Endodermal cell (in vitro differentiated cells): ENCODE results near the gene TTC24. TPM values are rescaled to one million over a fixed set of nuclear protein-coding genes. Genes with fewer than 3 reads are reported as not detected.

Source experiments
- DNase-seq: peaks from one replicate; pipeline ENCODE4 v3.0.0-alpha.2; 2017
- H3K27ac ChIP-seq: 2 replicates; pipeline ENCODE4 v1.5.1; 2013; ENCODE audit warnings: mild to moderate bottlenecking, low read depth, low read length, moderate library complexity
- H3K27me3 ChIP-seq: 2 replicates; pipeline ENCODE4 v1.6.1; 2013; ENCODE audit warnings: mild to moderate bottlenecking, low read length, moderate library complexity; ENCODE audit not compliant: insufficient read depth, control insufficient read depth, poor library complexity, severe bottlenecking
- H3K36me3 ChIP-seq: 2 replicates; pipeline ENCODE4 v1.7.0; 2013; ENCODE audit warnings: mild to moderate bottlenecking, low read length, moderate library complexity; ENCODE audit not compliant: control insufficient read depth, insufficient read depth
- H3K4me1 ChIP-seq: one replicate; pipeline ENCODE4 v1.7.0; 2013; ENCODE audit warnings: low read length; ENCODE audit not compliant: control insufficient read depth, insufficient read depth
- H3K4me3 ChIP-seq: 2 replicates; pipeline ENCODE4 v1.5.1; 2013; ENCODE audit warnings: mild to moderate bottlenecking, low read length, moderate library complexity
- H3K9ac ChIP-seq: 2 replicates; pipeline ENCODE4 v1.6.1; 2013; ENCODE audit warnings: mild to moderate bottlenecking, low read length, moderate library complexity; ENCODE audit not compliant: poor library complexity, severe bottlenecking; ENCODE audit errors: extremely low read depth
- H3K9me3 ChIP-seq: 2 replicates; pipeline ENCODE4 v1.6.1; 2013; ENCODE audit warnings: mild to moderate bottlenecking, low read length, moderate library complexity; ENCODE audit not compliant: control insufficient read depth
- H3K27ac Mint-ChIP-seq: 2 replicates; pipeline ENCODE4 v1.8.0; 2020; ENCODE audit warnings: mixed read lengths
- H3K27me3 Mint-ChIP-seq: 2 replicates; pipeline ENCODE4 v1.8.0; 2021; ENCODE audit warnings: mild to moderate bottlenecking, mixed read lengths; ENCODE audit not compliant: insufficient read depth
- H3K36me3 Mint-ChIP-seq: 2 replicates; pipeline ENCODE4 v1.8.0; 2020; ENCODE audit warnings: low read depth, mixed read lengths
- H3K4me1 Mint-ChIP-seq: 2 replicates; pipeline ENCODE4 v1.8.0; 2020; ENCODE audit warnings: mixed read lengths
- H3K4me3 Mint-ChIP-seq: 2 replicates; pipeline ENCODE4 v1.8.0; 2020; ENCODE audit warnings: mild to moderate bottlenecking, moderate library complexity, mixed read lengths
- H3K9me3 Mint-ChIP-seq: 2 replicates; pipeline ENCODE4 v1.8.0; 2020; ENCODE audit warnings: mild to moderate bottlenecking, mixed read lengths
- CTCF ChIP-seq: fragments of 200-600 bp; sonication (generic); conservative IDR thresholded peaks from 2 replicates; pipeline ENCODE4 v1.5.0; 2021; ENCODE audit warnings: antibody characterized with exemption, mild to moderate bottlenecking
- WGBS, 2 experiments: methylation state at CpG; one replicate each; pipeline versions ENCODE4 v1.1.5 to v1.1.7; 2013; ENCODE audit warnings: missing lambda C conversion rate in 2 of 2, mixed read lengths in 1 of 2; ENCODE audit not compliant: insufficient coverage in 1 of 2, insufficient read length in 1 of 2; 5-methylcytosine and 5-hydroxymethylcytosine counted together
- total RNA-seq, 2 donors: library from RNA; stranded (reverse); fragmentation: NEBNext Ultra II Directional in 1 of 2; extraction: Animal tissue kit (Norgen Biotek cat#: 25700) in 1 of 2; gene quantifications; 2 replicates in 1 of 2; 3 replicates in 1 of 2; pipeline ENCODE4 v1.2.1, GENCODE V29; 2021

TTC24 gene
- total RNA-seq, 2 donors from 2014 or later = not detected

GRCh38 chr1:156538711-156539440, 40.6 kb upstream of the TTC24 start:
- H3K36me3 ChIP-seq = peaks cover 64% of the 10 kb centered on the region
- TF ChIP-seq CTCF = peak; percentile 18
- no peaks in the 10 kb centered on the region for H3K4me1 ChIP-seq
- H3K36me3 Mint-ChIP-seq = peaks cover 50% of the 10 kb centered on the region
- H3K9me3 ChIP-seq = no peaks in the 10 kb centered on the region
- peak; percentile 72 for DNase-seq
- 84 to 85% methylated on average over 10 of the region's 10 CpGs for WGBS, 2 experiments
- no peaks in the 10 kb centered on the region for H3K27me3 ChIP-seq
- H3K4me1 Mint-ChIP-seq = peaks cover 12% of the 10 kb centered on the region
- H3K27ac Mint-ChIP-seq = no peak overlapping the region
- no peak overlapping the region for H3K4me3 Mint-ChIP-seq
- no peak overlapping the region for H3K27ac ChIP-seq
- H3K9ac ChIP-seq = no peak overlapping the region
- H3K27me3 Mint-ChIP-seq = no peaks in the 10 kb centered on the region
- H3K4me3 ChIP-seq = no peak overlapping the region
- H3K9me3 Mint-ChIP-seq = no peaks in the 10 kb centered on the region

- Histone ChIP-seq H3K4me1 (no peaks in the 10 kb centered on the region), H3K27ac (no peak overlapping the region), H3K4me3 (no peak overlapping the region), H3K27me3 (no peaks in the 10 kb centered on the region), H3K9me3 (no peaks in the 10 kb centered on the region), H3K36me3 (peaks cover 64% of the 10 kb centered on the region), H3K9ac (no peak overlapping the region)
- no peak for TF ChIP-seq CTCF
- H3K27ac Mint-ChIP-seq = no peak overlapping the region
- DNase-seq = no peak
- WGBS, 2 experiments = 89 to 97% methylated on average over 3 to 4 of the region's 4 CpGs
- H3K4me1 Mint-ChIP-seq = peaks cover 12% of the 10 kb centered on the region
- H3K9me3 Mint-ChIP-seq = no peaks in the 10 kb centered on the region
- H3K36me3 Mint-ChIP-seq = peaks cover 46% of the 10 kb centered on the region
- H3K4me3 Mint-ChIP-seq = no peak overlapping the region
- H3K27me3 Mint-ChIP-seq = no peaks in the 10 kb centered on the region
These were observed 39.6 kb upstream of the TTC24 start for GRCh38 chr1:156539818-156540355.

- no peaks in the 10 kb centered on the region for H3K9me3 ChIP-seq
- H3K4me3 ChIP-seq = no peak overlapping the region
- WGBS, 2 experiments = 96 to 100% methylated on average over 2 of the region's 2 CpGs
- H3K27me3 ChIP-seq = no peaks in the 10 kb centered on the region
- H3K36me3 Mint-ChIP-seq = peaks cover 39% of the 10 kb centered on the region
- H3K9me3 Mint-ChIP-seq = no peaks in the 10 kb centered on the region
- no peak overlapping the region for H3K27ac ChIP-seq
- H3K36me3 ChIP-seq = peaks cover 59% of the 10 kb centered on the region
- no peak for TF ChIP-seq CTCF
- DNase-seq = no peak
- no peak overlapping the region for H3K27ac Mint-ChIP-seq
- H3K27me3 Mint-ChIP-seq = no peaks in the 10 kb centered on the region
- peaks cover 12% of the 10 kb centered on the region for H3K4me1 Mint-ChIP-seq
- no peaks in the 10 kb centered on the region for H3K4me1 ChIP-seq
- no peak overlapping the region for H3K9ac ChIP-seq
- H3K4me3 Mint-ChIP-seq = no peak overlapping the region
These were observed 38.6 kb upstream of the TTC24 start for GRCh38 chr1:156540955-156541354.
